ENCODE data around the gene LRRC8D.

LRRC8D gene

DNA sequence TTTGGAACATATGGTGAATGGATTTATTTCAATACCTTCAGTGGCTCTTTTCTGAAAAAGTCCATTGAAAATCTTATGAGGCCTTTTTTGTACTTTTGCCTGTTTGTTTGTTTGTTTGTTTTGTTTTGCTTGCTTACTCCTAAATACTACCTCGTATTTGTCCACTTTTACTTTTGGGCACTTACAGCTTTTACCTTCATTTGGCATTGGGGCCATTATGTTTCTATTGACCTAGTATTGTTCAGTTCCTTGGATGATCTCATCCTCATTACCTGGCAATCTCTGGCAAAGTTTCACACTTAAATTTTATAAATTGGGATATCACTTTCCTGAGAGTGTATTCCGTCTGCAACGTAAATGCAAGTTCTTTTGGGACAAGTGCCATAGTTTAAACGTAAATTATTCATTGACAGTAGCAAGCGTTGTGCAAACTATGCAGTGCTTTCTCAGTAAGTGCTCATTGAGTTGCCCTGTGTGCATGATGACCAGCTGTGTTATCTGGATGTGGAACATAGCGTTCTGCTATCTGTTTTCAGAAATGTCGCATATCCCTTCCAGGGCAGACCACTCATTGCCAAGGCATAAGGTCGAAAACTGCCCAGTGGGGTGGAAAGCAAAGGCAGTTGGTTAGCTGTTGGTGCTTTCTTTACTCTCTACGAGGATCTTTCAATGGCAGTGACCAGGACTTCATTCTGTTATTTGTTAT, 51.1 kb downstream of the LRRC8D start:
- TF ChIP-seq, protein P1, sequence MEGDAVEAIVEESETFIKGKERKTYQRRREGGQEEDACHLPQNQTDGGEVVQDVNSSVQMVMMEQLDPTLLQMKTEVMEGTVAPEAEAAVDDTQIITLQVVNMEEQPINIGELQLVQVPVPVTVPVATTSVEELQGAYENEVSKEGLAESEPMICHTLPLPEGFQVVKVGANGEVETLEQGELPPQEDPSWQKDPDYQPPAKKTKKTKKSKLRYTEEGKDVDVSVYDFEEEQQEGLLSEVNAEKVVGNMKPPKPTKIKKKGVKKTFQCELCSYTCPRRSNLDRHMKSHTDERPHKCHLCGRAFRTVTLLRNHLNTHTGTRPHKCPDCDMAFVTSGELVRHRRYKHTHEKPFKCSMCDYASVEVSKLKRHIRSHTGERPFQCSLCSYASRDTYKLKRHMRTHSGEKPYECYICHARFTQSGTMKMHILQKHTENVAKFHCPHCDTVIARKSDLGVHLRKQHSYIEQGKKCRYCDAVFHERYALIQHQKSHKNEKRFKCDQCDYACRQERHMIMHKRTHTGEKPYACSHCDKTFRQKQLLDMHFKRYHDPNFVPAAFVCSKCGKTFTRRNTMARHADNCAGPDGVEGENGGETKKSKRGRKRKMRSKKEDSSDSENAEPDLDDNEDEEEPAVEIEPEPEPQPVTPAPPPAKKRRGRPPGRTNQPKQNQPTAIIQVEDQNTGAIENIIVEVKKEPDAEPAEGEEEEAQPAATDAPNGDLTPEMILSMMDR (IDR thresholded peaks at IDR 0.05; ENCODE audit: borderline replicate concordance, insufficient read depth, low read depth, low read length) = no peak
- H3K4me3 ChIP-seq (ENCODE audit: low read depth, low read length) = no peak overlapping the region

DNA sequence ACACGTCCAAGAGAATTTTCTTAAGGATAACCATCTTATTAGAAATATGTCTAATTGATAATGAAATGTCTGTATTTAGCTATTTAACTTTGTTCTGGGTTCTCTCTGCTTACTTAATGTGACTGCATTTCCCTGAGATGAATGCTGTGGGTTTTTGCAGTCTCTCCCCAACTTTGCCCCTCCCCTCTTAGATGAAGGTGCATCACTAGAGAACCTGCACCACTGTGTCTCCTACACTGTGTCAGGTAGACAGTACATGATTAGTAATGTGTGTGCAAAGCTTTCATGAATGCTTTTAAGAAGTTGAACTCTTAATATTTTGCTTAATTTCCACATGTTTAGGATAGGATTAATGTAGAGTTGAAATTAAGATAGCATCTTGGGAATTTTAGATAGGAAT, 51.7 kb downstream of the LRRC8D start:
- TF ChIP-seq, protein P1 (IDR thresholded peaks at IDR 0.05; ENCODE audit: borderline replicate concordance, insufficient read depth, low read depth, low read length) = no peak
- no peak overlapping the region for H3K4me3 ChIP-seq (ENCODE audit: low read depth, low read length)

DNA sequence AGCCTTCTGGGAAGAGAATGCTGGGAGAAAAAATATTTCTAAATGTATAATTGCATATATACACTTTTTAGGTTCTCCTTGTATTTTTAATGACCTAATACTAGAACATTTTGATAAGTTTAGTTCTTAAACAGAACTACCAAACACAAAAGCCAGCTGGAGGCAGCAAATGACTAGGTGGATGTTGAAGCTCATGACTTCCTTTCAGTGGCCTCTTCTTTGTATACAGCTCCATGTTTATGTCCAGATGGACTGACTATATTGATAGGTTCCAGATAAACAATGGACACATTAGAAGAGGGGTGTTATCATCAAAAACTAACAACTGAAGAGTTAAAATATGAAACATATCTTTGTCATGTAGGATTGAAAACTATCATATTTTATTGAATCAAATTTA, 52.5 kb downstream of the LRRC8D start:
- no peak overlapping the region for H3K4me3 ChIP-seq (ENCODE audit: low read depth, low read length)
- TF ChIP-seq, protein P1 (IDR thresholded peaks at IDR 0.05; ENCODE audit: borderline replicate concordance, insufficient read depth, low read depth, low read length) = no peak

DNA sequence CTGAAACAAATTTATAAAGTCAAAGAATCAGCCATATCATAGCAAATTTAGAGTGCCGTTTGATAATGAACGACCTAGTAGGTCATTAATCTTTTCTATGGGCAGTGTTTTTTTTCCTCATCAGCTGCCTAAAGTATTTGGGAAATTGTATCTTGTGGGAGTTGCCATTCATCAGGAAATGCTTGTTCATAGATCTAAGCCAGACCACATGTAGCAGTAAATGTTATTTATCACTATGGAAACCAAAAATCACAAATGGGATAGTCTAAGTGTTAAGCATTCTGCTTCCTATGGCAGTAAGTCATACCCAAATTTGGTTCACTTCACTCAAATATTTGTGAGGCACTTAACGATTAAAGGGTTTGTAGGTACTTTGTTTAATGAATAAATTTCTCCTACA, 52.9 kb downstream of the LRRC8D start:
- TF ChIP-seq, protein P1 (IDR thresholded peaks at IDR 0.05; ENCODE audit: borderline replicate concordance, insufficient read depth, low read depth, low read length) = no peak
- no peak overlapping the region for H3K4me3 ChIP-seq (ENCODE audit: low read depth, low read length)

DNA sequence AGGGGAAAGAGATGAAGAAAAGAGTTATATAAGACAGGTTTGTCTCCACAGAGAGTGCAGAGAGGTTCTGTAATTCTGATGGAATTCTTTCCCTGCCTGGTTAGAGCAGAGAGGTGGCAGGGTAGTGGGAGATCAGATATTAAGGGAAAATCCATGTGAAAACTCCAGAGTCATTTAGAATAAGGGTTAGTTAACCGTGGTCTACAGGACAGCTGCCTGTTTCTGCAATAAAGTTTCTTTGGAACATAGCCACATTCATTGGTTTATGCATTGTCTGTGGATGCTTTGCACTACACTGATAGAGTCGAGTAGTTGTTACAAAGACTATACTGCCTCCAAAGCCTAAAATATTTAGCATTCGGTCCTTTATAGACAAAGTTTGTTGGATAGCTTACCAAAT, 55.6 kb downstream of the LRRC8D start:
- TF ChIP-seq, protein P1 (IDR thresholded peaks at IDR 0.05; ENCODE audit: borderline replicate concordance, insufficient read depth, low read depth, low read length) = no peak

DNA sequence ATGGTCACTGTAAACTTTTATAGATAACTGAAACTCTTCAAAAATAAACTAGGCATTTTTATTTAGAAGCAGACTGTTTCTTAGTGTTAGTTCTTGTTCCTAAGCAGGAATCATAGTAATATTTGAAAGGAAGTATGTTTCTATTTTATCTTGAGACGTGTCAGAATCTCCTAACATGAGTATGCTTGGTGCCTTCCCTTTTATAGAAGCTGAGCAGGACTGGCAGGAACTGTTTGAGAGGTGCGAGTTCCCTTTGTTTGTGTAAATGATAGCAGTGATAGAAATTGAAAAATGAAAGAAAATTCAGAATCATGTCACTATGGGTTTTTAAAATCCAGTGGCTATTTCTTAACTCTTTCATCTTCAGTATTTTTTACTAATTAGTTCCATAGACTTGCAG, 56.9 kb downstream of the LRRC8D start:
- no peak overlapping the region for H3K4me3 ChIP-seq (ENCODE audit: low read depth, low read length)
- TF ChIP-seq, protein P1 (IDR thresholded peaks at IDR 0.05; ENCODE audit: borderline replicate concordance, insufficient read depth, low read depth, low read length) = no peak

More for the DNA sequence above, 55.6 kb downstream of the LRRC8D start:
- no peak overlapping the region for H3K4me3 ChIP-seq (ENCODE audit: low read depth, low read length)

DNA sequence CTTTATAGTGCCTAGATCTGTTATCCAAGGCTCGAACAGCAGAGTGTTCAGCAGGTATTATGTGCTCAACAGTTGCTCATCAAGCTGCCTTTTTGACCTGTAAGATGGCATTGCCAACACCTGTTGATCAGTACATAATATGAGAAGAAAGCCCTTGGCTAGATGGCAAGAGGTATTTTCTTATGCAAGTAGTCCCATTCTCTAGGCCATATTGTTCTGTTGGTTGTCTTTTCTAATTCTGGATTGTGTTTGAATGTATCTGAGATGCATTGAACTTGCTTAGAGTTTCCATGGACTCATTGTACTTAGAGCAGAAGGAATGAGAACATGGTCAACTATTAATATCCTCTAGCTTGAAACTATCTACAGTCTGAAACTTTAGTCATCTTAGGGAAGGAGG, 57.4 kb downstream of the LRRC8D start:
- H3K4me3 ChIP-seq (ENCODE audit: low read depth, low read length) = no peak overlapping the region
- TF ChIP-seq, protein P1 (IDR thresholded peaks at IDR 0.05; ENCODE audit: borderline replicate concordance, insufficient read depth, low read depth, low read length) = no peak

All from GM12875 (cell line).